IMR-90 (cell line): ENCODE data around the gene PLEKHG2.

Source experiments
- SMC3 ChIP-seq: fragments of 150-350 bp; IDR thresholded peaks from 2 replicates; pipeline ENCODE4 v1.6.1; 2016; ENCODE audit warnings: low read depth, mild to moderate bottlenecking, antibody characterized with exemption, low read length, moderate library complexity
- TF ChIP-seq, protein P1 (sequence below): conservative IDR thresholded peaks from 2 replicates; pipeline ENCODE4 v1.5.1; 2012; ENCODE audit warnings: mild to moderate bottlenecking, low read depth, low read length, improper control_type of control experiment

DNA sequence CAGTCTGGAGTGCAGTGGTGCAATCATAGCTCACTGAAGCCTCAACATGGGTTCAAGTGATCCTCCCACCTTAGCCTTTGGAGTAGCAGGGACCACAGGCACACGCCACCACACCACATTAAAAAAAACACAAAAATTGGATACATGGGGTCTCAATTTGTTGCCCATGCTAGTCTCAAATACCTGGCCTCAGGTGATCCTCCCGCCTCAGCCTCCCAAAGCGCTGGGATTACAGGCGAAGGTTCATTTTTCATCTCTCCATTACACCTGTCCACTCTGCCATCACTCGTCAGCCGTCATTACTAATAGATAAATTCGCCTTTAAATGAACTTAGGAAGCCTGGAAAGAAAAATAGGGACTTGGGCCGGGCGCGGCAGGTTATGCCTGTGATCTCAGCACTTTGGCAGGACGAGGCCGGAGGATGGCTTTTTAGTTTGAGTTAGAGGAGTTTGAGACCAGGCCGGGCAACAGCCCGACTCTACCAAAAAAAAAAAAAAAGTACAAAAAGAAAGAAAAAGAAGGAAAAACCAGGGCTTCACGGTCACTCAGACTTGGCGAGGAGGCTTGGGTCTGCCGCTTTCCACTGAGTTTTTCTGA is 32.2 kb downstream of the PLEKHG2 start:
- no peak for TF ChIP-seq SMC3
- TF ChIP-seq, protein P1, sequence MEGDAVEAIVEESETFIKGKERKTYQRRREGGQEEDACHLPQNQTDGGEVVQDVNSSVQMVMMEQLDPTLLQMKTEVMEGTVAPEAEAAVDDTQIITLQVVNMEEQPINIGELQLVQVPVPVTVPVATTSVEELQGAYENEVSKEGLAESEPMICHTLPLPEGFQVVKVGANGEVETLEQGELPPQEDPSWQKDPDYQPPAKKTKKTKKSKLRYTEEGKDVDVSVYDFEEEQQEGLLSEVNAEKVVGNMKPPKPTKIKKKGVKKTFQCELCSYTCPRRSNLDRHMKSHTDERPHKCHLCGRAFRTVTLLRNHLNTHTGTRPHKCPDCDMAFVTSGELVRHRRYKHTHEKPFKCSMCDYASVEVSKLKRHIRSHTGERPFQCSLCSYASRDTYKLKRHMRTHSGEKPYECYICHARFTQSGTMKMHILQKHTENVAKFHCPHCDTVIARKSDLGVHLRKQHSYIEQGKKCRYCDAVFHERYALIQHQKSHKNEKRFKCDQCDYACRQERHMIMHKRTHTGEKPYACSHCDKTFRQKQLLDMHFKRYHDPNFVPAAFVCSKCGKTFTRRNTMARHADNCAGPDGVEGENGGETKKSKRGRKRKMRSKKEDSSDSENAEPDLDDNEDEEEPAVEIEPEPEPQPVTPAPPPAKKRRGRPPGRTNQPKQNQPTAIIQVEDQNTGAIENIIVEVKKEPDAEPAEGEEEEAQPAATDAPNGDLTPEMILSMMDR = no peak
